Measurements from ENCODE around the gene BAD.

BAD gene

DNA sequence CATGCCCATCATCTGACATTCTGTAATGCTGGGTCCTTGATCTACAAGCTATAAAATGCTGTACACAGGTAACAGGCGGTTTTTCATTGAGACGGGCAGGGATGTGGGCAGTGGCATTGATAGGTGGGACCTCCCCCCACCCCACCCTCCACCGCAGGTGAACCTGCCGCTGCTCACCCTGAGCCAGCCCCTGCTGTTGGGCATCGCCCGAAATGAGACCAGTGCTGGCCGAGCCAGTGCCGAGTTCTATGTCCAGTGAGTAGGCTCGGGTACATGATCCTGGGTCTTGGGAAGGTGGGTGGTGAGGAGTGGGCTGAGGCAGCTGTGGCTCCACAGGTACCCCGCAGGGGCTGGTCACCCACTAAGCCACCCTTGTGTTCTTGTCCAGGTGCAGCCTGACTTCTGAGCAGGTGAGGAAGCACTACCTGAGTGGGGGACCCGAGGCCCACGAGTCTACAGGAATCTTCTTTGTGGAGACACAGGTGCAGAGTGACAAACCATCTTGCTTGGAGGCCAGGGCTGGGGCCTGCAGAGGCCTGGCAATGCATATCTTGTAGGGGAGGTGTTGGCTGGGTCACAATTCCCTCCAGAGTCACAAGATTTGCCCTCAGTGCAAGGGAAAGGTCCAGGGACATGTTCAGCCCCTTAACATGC is 55.2 kb downstream of the BAD start:
- DNase-seq (ENCODE audit: low read depth in 2 of 2): no peak

DNA sequence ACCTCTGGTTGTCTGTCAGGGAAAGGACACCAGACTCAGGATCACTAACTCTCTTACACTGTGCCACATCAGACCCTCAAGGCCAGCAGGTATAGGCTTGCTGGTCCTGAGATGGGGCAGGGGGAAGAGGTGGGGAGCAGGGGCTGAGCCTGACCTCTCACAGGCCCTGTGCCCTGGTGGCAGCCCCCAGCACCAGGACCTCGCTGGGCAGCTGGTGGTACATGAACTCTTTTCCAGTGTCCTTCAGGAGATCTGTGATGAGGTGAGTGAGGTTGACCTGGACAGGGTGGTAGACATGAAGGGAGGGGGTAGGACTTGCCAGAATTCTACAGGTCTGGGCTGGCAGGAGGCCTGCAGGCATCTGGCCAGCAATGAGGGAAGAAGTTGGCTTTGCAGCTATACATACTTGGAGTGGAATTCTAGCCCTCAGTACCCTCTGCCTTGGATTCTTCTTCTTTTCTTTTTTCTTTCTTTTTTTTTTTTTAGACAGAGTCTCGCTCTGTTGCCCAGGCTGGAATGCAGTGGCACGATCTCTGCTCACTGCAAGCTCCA is 57.0 kb downstream of the BAD start:
- no peak for DNase-seq (ENCODE audit: low read depth in 2 of 2)

DNA sequence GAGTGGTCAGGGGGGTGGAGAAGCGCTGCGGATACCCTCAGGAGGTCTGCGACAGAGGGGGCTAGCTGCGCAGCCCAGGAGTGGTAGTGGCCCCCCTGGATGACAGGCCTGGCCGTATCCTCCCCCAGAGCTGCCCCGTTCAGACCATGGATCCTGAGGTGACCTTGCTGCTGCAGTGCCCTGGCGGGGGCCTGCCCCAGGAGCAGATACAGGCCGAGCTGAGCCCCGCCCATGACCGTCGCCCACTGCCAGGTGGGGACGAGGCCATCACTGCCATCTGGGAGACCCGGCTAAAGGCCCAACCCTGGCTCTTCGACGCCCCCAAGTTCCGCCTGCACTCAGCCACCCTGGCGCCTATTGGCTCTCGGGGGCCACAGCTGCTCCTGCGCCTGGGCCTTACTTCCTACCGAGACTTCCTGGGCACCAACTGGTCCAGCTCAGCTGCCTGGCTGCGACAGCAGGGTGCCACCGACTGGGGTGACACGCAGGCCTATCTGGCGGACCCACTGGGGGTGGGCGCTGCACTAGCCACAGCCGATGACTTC is 57.9 kb downstream of the BAD start:
- no peak for DNase-seq (ENCODE audit: low read depth in 2 of 2)

DNA sequence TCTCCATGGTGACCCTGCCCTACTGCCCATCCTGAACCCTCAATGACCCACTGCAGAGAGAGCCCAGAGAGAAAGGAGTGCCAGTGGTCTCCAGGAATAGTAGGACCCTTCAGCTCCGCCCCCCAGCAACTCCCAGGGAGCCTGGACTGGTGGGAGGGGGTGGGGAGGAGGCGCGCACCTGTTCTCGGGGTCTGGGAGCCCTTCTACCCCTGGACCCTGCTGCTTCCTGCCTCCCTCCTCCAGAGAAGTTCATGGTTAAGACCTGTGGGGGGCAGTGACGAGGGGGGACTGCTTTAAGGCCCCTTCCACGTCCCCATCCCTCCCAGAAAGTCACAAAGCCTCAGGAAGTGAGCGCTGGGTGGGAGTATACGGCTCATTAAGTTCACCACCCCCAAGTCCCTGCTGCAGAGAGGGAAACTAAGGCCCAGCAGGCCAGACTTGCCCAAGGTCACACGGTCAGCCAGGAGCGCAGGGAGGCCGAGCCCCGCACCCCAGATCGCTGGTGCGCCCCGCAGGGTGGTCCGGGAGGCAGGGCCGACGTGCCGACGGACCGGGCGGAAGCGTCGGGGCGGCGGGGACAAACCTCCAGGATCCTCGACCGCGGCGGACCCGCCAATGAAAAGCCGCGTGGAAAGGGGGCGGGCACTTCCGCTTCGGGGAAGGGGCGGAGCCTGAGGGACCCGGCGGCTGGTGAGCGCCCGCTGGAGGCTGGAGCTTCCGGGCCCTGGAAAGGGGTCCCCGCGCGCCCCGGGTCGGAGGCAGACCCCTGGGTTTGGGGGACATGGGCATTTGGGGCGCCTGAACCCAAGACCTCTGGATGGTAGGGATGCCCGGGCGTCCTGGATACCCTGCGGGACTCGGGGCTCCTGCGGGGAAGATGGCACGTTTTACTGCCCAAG is 58.6 kb downstream of the BAD start, which contains the start of the genes NUDT22 and TRPT1:
NUDT22 (plus strand) TSS at position 667 of the 899 bp plus-strand sequence. CDS start 379 bp downstream, outside the sequence.
TRPT1 (minus strand) TSS at position 579 of the 899 bp plus-strand sequence; CDS start at position 253, 326 bp downstream.
- peak; percentile 94 to 95 for DNase-seq (ENCODE audit: low read depth in 2 of 2)

DNA sequence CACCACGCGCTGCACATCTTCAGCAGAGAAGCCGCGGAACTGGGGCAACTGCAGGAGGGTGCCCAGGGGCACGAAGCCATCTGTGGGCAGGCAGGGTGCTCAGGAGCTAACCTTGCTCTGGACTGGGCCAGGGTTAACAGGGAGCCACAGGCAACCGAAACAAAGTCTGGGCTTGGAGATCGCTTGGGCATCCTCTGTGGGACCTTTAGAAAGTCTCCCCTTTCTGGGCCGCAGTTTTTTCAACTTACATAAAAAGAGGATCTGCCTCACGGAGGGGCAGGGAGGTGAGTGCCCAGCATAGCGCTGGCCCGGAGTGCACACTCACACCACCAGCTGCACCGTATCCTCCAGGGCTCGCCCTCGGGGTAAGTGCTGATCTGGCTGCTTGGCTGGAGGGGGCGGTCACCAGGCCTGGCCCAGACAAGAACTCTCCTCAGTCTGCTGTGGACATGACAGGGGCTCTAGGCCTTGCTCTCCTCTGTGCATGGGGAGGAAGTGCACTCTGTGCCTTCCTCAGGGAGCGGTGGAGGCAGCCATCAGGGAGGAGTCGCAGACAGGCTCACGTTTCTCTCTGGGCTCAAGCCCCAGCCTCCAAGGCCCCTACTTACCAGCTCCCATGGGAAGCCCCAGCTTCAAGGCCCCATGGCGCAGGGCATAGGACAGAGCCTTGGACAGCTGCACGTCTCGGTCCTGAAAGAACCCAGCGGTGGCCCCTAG is 59.4 kb downstream of the BAD start:
- DNase-seq (ENCODE audit: low read depth in 2 of 2): no peak

DNA sequence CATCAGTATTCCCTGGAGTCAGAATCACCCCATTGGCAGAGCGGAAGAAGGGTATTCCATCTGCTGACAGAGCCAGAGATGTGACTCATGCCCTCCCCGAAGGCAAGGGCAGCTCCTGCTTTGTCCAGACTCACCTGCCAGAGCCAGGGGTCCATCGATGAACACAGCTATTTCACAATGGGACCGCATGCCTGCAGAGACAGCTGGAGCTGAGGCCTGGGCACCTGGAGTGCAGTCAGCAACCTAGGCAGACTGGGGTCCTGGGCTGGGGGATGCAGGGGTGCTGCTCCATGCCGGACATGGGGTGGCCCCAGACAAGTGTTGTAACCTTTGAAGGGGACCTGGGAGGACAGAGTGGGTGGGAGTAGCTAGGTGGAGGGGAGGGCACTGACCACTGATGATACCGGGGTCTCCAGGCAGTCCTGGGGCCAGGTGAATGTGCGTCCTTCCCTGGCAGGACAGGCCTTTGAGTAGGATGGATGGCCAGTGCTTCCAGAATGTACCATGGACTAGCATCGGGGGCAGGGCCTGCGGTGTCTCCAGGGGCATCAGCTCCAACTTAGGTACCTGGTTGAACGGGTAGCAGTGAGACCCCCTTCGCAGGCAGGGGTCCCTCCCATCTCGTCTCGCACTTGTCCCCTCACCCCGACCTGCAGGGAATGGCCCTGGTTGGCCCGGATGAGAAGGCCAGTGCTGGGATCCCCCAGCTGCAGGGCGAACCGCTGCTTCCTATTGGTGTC is 60.1 kb downstream of the BAD start:
- DNase-seq (ENCODE audit: low read depth in 2 of 2): no peak

DNA sequence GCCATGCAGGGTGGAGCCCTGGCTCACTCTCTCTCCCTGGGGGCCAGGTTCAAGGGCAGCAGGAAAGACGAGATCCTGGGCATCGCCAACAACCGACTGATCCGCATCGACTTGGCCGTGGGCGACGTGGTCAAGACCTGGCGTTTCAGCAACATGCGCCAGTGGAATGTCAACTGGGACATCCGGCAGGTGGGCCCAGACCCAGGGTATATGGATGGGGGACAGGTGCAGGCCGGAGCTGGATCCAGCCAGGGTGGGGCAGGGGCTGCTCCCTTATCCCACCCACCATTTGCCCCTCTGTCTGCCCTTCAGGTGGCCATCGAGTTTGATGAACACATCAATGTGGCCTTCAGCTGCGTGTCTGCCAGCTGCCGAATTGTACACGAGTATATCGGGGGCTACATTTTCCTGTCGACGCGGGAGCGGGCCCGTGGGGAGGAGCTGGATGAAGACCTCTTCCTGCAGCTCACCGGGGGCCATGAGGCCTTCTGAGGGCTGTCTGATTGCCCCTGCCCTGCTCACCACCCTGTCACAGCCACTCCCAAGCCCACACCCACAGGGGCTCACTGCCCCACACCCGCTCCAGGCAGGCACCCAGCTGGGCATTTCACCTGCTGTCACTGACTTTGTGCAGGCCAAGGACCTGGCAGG is 61.3 kb downstream of the BAD start:
- no peak for DNase-seq (ENCODE audit: low read depth in 2 of 2)

DNA sequence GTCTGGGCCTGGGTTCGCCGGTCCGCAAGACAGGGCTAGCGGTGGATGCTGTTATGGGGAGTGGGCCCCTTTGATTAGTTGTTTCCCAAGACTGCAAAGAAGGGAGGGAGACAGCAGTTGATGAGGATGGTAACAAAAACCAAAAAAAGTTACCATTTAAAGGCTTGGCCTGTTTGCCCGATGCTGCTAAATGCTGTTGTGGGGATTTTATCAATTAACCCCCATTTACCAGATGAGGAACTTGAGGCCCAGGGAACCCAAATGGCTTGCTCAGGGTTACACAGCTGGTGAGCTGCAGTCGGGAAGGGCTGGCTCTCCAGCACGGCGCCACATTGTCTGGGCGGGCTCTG is 61.8 kb downstream of the BAD start:
- no peak for DNase-seq (ENCODE audit: low read depth in 2 of 2)

DNA sequence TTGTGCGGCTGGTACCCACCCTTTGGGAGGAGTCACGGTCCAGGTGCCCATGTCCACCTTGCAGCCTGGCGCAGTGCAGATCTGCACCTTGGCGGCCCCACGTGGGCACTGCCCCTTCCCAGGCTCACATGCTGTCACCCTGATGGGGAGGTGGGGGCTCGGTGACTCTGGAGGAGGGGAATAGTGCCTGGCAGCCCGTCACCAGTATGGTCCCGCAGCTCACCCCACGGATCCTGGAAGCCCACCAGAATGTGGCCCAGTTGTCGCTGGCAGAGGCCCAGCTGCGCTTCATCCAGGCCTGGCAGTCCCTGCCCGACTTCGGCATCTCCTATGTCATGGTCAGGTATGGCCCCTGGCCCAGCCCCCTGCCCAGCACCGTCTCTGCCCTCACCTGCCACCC is 63.7 kb downstream of the BAD start:
- DNase-seq (ENCODE audit: low read depth in 2 of 2): no peak

DNA sequence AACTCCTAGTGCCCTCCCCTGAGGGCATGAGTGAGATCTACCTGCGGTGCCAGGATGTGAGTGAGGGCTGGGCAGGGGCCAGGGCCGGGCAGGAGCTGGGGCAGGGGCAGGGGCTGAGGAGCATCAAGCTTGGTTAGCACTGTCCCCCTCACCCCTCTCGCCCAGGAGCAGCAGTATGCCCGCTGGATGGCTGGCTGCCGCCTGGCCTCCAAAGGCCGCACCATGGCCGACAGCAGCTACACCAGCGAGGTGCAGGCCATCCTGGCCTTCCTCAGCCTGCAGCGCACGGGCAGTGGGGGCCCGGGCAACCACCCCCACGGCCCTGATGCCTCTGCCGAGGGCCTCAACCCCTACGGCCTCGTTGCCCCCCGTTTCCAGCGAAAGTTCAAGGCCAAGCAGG is 64.2 kb downstream of the BAD start:
- DNase-seq (ENCODE audit: low read depth in 2 of 2): no peak
